Measurements from ENCODE around the gene DHDH.

DNA sequence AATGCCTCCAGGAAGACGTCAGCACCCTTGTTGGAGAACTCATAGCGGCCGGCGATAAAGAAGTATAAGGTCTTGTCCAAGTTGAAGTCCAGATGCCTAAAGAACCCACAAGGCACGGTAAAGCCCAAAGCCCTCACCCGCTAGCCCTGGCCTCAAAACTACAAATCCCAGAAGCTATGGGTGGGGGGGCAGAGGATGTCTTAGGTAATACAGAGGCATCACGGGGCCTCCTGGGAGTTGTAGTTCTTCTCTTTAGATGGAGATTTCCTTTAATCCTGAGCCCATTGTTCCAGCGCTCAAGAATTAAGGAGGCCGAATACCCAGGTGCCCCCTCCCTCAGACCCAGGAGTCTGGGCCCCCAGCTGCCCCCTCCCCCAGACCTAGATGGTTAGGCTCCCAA, 48.8 kb downstream of the DHDH start:
- TF ChIP-seq, protein P1, sequence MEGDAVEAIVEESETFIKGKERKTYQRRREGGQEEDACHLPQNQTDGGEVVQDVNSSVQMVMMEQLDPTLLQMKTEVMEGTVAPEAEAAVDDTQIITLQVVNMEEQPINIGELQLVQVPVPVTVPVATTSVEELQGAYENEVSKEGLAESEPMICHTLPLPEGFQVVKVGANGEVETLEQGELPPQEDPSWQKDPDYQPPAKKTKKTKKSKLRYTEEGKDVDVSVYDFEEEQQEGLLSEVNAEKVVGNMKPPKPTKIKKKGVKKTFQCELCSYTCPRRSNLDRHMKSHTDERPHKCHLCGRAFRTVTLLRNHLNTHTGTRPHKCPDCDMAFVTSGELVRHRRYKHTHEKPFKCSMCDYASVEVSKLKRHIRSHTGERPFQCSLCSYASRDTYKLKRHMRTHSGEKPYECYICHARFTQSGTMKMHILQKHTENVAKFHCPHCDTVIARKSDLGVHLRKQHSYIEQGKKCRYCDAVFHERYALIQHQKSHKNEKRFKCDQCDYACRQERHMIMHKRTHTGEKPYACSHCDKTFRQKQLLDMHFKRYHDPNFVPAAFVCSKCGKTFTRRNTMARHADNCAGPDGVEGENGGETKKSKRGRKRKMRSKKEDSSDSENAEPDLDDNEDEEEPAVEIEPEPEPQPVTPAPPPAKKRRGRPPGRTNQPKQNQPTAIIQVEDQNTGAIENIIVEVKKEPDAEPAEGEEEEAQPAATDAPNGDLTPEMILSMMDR (conservative IDR thresholded peaks at IDR 0.05; ENCODE audit: low read depth in 2 of 2) = no peak
- TF ChIP-seq, protein P2, sequence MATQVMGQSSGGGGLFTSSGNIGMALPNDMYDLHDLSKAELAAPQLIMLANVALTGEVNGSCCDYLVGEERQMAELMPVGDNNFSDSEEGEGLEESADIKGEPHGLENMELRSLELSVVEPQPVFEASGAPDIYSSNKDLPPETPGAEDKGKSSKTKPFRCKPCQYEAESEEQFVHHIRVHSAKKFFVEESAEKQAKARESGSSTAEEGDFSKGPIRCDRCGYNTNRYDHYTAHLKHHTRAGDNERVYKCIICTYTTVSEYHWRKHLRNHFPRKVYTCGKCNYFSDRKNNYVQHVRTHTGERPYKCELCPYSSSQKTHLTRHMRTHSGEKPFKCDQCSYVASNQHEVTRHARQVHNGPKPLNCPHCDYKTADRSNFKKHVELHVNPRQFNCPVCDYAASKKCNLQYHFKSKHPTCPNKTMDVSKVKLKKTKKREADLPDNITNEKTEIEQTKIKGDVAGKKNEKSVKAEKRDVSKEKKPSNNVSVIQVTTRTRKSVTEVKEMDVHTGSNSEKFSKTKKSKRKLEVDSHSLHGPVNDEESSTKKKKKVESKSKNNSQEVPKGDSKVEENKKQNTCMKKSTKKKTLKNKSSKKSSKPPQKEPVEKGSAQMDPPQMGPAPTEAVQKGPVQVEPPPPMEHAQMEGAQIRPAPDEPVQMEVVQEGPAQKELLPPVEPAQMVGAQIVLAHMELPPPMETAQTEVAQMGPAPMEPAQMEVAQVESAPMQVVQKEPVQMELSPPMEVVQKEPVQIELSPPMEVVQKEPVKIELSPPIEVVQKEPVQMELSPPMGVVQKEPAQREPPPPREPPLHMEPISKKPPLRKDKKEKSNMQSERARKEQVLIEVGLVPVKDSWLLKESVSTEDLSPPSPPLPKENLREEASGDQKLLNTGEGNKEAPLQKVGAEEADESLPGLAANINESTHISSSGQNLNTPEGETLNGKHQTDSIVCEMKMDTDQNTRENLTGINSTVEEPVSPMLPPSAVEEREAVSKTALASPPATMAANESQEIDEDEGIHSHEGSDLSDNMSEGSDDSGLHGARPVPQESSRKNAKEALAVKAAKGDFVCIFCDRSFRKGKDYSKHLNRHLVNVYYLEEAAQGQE (IDR thresholded peaks at IDR 0.05; ENCODE audit: unreplicated experiment) = no peak
- TF ChIP-seq, protein P3, sequence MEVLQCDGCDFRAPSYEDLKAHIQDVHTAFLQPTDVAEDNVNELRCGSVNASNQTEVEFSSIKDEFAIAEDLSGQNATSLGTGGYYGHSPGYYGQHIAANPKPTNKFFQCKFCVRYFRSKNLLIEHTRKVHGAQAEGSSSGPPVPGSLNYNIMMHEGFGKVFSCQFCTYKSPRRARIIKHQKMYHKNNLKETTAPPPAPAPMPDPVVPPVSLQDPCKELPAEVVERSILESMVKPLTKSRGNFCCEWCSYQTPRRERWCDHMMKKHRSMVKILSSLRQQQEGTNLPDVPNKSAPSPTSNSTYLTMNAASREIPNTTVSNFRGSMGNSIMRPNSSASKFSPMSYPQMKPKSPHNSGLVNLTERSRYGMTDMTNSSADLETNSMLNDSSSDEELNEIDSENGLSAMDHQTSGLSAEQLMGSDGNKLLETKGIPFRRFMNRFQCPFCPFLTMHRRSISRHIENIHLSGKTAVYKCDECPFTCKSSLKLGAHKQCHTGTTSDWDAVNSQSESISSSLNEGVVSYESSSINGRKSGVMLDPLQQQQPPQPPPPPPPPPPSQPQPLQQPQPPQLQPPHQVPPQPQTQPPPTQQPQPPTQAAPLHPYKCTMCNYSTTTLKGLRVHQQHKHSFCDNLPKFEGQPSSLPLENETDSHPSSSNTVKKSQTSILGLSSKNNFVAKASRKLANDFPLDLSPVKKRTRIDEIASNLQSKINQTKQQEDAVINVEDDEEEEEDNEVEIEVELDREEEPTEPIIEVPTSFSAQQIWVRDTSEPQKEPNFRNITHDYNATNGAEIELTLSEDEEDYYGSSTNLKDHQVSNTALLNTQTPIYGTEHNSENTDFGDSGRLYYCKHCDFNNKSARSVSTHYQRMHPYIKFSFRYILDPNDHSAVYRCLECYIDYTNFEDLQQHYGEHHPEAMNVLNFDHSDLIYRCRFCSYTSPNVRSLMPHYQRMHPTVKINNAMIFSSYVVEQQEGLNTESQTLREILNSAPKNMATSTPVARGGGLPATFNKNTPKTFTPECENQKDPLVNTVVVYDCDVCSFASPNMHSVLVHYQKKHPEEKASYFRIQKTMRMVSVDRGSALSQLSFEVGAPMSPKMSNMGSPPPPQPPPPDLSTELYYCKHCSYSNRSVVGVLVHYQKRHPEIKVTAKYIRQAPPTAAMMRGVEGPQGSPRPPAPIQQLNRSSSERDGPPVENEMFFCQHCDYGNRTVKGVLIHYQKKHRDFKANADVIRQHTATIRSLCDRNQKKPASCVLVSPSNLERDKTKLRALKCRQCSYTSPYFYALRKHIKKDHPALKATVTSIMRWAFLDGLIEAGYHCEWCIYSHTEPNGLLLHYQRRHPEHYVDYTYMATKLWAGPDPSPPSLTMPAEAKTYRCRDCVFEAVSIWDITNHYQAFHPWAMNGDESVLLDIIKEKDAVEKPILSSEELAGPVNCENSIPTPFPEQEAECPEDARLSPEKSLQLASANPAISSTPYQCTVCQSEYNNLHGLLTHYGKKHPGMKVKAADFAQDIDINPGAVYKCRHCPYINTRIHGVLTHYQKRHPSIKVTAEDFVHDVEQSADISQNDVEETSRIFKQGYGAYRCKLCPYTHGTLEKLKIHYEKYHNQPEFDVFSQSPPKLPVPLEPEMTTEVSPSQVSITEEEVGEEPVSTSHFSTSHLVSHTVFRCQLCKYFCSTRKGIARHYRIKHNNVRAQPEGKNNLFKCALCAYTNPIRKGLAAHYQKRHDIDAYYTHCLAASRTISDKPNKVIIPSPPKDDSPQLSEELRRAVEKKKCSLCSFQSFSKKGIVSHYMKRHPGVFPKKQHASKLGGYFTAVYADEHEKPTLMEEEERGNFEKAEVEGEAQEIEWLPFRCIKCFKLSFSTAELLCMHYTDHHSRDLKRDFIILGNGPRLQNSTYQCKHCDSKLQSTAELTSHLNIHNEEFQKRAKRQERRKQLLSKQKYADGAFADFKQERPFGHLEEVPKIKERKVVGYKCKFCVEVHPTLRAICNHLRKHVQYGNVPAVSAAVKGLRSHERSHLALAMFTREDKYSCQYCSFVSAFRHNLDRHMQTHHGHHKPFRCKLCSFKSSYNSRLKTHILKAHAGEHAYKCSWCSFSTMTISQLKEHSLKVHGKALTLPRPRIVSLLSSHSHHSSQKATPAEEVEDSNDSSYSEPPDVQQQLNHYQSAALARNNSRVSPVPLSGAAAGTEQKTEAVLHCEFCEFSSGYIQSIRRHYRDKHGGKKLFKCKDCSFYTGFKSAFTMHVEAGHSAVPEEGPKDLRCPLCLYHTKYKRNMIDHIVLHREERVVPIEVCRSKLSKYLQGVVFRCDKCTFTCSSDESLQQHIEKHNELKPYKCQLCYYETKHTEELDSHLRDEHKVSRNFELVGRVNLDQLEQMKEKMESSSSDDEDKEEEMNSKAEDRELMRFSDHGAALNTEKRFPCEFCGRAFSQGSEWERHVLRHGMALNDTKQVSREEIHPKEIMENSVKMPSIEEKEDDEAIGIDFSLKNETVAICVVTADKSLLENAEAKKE (CRISPR knock-in tag; IDR thresholded peaks at IDR 0.05) = no peak
- TF ChIP-seq CREB1 (CRISPR knock-in tag; IDR thresholded peaks at IDR 0.05; ENCODE audit: low read depth) = peak; percentile 70; the same call in 1 of the 2 replicates

Data from GM23338 (cell line).